Measurements from ENCODE around the gene VEGFD.

The VEGFD gene, protein sequence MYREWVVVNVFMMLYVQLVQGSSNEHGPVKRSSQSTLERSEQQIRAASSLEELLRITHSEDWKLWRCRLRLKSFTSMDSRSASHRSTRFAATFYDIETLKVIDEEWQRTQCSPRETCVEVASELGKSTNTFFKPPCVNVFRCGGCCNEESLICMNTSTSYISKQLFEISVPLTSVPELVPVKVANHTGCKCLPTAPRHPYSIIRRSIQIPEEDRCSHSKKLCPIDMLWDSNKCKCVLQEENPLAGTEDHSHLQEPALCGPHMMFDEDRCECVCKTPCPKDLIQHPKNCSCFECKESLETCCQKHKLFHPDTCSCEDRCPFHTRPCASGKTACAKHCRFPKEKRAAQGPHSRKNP

DNA sequence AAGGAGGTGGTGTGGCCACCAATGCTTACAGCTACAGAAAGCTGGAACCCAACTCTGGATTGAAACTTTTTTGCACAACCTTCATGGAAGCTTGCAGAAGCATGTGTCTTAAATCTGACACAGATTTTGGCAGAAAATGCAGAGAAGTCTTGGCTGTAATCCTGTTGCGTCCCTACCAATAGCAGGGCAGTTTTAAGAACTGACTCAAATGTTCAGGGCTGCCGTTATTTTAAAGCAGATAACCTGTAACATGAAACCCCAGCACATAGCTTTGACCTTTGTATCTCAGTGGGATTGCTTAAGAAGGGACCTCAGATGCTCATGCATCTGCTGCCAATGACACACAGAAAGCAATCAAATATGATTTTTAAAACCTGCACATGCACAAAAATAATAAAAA, at the start of gene VEGFD:
TSS of gene VEGFD (minus strand) at position 110 of the 400 bp plus-strand sequence. CDS start 467 bp downstream, outside the sequence.
- DNase-seq = no peak

DNA sequence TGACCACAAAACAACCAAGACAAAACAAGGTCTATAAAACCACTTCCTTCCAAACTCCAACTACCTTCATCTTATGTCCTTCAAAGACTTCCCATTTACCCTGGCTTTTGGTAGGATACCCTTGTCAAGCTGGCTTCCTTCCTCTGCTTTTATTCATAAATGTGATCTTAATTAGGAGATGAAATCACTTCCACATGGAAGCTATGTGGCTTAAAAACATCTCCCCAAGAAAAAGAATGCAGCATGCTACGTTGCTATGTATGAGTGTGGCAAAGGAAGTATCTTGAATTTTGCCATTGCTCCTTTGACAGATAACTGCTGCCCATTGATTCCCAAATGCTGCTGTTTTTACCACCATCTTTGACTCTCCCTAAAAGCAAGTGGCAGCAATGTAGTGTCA, 46.4 kb upstream of the VEGFD start:
- no peak for DNase-seq

DNA sequence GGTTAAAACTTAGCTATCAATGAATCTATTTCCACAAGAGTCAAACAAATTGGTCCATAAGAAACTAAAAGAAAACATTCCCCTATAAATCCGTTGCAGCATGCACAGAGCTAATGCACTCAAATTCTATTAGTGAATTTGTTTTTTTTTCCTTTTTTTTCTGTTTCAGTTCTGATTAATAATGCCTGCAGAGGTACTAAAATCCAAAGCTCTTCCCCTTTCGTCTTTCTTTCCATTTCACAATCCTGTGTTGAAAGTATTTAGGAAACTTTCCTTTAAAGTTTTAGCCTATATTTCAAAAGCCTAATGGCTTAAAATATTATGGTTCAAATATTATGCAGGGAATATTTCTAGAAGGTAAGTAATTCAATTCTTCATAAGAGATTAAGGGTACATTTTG, 45.9 kb upstream of the VEGFD start:
- DNase-seq = no peak

DNA sequence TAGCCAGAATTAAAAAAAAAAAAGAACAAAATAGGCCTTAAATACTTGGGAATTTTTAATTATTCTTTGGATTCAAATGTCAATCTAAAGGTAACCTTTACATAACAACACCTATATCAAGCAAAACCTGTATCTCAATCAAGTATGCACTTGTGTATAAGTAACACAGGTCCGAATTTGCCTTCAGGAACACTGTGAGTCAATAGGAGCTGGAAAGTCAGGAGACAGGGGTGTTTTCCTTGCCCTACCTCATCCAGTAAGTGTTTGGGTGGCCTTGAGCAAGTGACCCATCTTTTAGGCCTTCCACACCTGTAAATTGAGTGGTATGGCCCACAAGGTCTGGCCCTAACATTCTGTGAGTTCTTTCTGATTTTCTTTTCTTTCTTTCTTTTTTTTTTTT, 40.8 kb upstream of the VEGFD start:
- DNase-seq = no peak

DNA sequence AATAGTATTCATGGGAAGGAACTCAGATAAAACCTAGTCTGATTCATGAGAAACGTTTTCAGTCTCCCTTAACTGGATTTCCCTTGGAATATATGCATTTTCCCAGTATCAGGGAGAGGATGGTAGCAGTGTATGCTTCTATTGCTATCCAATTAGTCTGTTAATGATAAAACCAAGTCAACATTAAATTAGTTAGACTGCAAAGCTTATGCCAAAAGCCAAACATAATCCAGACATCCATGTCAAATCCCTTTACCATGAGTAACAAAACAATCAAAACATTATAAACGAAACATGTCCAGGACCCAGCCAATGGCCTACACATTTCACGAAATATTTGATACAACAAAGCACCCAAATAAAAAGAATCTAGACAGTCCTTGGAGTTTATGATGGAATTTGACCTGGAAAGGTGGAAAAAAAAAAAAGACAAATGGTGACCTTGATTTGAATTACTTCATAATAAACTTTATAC, 34.5 kb upstream of the VEGFD start:
- DNase-seq = no peak

DNA sequence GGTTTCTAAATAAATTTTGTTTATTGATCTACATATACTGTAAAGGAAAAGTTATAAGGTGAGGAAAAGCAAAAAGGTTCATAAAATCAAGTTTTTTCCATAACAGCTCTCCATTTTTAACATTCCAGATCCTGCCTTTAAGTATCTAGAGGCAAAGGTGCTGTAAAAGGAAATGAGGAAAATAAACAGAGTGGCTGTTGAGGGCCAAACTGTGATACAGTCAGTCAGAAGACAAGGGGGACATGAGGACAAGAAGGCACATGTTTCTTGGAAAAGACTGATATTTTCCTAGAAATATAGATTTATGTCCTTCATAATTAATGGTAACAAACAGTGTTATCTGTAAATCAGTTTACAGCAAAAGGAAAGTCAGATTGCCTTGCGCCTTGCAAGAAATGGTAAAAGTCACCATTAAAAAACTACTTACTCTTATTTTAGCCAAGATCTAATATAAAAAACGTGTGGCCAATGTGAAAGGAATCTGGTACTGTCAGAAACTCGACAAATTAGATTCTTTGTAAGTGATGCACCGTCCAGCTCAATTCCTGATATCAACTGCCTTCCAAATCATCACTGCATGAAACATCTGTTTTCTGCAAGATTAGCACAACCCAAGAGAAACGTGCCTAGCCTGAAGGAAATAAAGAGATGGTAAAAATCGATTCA, 34.0 kb upstream of the VEGFD start:
- no peak for DNase-seq

DNA sequence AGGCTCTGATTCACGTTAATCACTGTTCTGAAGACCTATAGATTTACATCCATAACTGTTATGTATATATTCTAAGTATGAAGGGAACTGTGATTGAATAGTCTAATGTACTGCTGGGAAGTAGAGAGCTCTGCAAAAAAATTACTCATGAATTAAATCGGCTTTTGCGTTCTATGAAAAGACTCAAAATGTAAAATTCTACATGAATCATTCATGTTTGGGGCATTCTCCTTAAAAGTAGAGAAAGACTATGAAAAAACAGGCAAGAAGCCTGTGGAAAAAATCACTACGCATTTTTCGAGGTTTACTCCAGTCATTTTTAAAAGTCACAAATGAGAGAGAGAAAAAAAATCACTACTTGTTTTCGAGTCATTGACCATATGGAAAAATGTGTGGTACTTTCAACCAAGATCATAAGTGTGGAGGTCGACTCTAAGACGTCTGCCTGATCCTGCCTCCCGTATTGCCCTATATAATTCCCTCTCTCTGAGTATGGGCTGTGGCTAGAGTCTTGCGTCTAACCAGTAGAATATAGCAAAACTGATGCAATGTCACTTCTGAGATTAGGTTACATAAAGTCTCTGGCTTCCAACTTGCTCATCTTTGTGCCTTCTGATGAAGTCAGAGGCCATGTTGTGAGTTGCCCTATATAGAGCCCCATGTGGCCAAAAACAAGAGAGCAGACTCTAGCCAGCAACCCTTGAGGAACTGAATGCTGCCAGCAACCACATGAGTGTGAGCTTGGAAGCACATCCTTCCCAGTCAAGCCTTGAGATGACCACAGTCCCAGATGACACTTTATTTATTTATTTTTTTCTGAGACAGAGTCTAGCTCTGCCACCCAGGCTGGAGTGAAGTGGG, 32.1 kb upstream of the VEGFD start:
- DNase-seq = no peak

DNA sequence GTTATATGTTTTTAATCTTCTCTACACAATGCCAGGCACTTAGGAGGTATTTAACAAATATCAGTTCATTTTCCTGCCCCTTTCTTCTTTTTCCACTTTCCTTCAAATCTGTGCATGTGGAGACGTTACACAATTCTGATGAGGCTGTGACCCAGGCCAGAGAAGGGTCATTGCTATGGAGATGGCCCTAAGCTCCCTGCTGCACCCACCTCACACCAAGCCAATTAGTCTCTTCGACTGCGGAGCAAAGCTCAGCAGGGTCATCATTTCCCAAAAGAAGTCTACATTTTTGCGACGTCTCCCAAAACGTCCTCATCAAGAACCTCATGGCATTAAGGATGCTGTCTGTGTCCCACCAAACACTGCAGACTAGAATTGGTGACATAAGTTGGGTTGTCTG, 28.9 kb upstream of the VEGFD start:
- DNase-seq = peak; percentile 26

DNA sequence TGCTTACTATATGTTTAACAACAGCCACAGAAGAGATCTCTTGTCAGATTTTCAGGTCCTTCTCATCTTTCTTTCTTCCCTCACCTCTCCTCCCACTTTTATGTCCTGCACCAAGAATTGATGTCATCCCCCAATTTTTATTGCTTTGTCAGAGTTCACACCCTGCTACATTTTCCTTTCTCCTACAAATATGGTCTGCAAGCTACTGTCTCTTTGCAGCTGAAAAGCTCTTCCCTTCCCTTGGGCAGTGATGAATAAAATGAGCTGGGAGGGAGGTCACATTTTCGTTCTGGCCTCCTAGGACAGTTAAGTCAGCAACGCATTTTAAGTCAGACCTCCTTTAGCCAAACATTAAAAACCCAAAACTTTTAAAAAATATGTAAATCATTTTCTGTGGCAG, 26.7 kb upstream of the VEGFD start:
- DNase-seq = no peak

DNA sequence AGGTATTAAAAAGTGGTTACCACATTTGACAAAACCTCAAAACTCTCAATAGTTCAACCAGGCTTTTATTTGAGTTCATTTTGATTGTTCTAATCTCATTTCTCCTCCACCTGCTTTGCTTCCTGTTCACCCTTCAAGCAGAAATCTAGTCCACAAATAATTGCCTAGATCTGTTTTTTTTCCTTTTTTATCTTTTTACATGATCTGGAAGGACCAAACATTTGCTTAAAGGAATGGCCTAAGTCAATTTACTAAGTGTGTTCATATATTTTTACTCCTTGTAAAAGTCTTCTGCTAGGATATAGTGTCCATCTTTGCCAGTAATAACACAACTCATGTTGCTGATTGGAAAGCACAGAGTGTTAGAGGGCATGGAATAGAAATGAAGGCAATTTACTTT, 26.2 kb upstream of the VEGFD start:
- DNase-seq = no peak

DNA sequence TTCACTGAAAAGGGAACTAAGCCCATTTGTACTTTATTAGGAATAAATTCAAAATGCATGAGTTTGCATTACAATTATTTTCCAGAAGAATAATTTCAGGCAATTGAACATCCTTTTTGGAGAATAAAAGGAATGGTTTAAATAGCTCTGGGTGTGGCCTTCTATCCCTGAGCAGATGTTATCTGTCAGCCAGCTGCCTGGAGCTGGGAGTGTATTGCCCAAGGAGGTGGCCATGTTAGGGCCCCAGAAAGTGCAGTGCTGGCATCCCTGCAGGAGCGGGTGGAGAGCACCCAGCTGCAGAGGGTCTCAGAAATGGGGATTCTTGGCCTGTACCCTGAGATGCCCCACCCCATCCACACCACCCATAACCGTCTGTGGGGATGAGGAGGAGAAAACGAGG, 21.6 kb upstream of the VEGFD start:
- no peak for DNase-seq

DNA sequence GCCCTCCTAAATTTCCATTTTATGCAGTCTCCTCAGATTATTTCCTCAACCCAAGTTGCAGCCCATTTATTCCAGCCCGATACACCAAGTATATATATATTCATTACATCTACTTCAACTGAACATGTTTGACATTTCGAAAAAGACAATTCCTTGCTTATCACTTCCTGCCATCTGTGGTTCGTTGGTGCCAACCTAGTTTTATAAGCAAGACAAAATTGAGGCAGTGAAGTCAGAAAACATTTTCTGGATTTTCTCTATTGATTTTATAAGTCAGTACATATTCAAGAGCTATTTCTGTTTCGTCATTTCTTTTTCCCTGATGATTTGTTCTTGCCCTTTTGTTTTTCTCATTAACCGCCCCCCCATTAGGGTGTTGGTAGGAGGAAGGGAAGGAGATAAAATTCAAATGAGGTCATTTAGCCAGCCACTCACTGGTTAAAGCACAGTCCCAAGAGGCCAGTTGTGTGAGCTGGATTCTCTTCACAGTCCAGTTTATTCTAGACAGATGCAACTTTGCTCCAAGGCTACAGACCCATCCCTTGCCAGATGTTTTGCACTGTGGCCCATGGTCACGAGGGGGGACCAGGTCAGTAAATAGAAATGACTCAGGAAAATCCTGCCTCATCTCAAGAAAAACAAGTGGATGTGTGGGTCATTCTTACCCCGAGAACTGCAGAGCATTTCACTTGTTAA, 20.3 kb upstream of the VEGFD start:
- DNase-seq = no peak

DNA sequence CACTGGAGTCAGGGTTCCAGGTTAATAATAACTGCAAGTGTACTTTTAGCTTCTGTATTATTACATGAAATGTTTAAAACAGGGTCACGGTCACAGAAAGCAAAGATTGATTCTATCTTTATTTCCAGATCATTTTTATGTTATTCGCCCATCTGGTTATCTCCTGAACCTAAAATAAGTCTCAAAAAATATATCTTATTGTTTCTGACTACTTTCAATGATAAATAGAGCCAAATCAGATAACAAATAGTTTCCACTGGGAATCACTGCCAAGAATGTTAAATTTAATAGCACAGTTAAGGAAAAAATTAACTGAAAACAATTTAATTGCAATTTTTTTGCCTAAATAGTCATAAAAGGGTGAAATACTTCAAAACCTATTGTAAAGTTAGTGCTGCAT, 17.2 kb upstream of the VEGFD start:
- no peak for DNase-seq

DNA sequence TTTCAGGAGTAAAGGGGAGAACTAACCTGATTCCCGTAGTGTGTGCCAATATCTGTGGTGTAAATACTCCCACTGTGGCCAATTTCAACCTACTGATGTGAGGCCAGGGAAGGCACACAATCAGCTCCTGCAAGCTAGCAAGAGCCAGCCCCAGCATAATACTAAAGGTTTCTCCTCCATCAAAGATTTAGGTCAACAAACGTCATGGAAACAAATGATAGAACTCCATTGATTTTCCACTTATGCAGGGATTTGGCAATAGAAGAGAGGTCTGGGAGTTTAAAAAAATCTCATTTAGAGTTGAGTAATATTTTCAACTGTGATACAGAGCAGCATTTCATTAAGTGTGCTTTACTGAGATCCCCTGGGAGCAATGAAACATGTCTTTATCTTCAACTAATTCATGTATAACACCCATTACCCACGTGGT, 15.8 kb upstream of the VEGFD start:
- no peak for DNase-seq

DNA sequence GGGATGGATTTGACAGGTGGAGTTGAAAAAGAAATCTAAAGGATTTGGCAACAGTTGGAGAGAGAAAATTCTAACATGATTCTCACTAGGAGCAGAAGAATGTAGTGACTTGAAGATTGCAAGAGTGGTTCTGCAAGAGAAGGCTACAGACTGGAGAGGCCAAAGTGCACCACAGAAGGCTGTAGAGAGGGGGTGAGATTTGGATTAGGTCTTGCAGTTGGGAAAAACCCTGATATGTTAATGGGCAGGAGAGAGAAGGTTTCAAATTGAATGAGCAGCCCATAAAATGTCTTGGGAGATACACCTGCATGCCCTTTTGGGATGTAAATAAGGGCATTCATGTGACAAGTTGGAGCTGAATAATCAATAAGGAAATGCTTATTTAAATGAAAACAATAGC, 14.7 kb upstream of the VEGFD start:
- DNase-seq = no peak

DNA sequence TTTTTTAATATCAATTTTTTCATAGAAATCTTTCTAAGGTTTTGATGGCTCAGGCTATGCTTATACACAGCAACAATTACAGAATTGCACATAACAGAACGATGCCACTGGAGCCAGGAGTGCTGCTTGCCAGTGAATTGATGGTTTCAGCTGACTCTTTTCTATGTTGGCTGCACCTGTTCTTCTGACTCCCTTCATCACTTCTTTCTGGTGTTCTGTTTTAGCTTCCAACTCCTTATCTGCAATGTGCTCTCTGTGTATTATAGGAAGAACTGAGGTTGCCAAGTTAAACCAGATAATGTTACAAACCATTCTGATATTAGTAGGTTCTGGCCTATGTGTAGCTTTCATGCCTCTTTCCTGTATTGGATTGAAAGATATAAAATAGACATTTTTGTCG, 11.6 kb upstream of the VEGFD start:
- no peak for DNase-seq

DNA sequence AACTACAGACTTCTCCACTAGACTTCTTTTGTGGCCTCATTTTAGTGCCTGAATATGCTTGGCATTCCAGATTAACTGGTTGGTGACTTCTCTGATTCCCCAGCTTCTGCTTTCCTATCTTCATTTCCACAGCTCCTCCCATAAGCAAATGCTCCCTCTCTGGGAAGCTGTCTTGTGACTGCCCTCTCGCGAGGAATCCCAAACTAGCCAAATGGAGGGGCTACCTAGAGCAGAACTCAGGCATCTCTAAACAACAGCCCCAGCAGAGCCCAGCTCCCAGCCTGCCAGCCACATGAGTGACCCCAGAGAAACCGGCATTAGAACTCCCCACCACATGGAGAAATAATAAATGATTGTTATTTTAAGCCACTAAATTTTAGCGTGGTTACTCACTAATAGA, 7.6 kb upstream of the VEGFD start:
- no peak for DNase-seq

DNA sequence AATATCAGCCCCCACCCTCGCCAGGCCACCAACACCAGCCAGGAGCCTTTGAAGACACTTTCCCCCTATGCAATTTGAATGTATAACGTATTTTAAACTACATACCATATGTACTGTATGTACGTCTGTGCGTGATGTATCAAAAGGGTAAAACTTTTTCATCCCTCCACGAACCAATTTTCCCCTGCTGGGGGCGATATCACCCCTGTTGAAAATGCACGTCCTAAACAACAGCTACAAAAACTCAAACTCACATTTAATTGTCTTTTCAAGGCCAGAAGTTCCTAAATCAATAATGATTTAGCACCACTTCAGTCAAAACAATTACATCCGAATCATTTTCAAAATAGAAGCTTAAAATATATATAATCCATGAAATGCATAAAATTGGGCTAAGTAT, 1.4 kb downstream of the VEGFD start:
- DNase-seq = no peak

DNA sequence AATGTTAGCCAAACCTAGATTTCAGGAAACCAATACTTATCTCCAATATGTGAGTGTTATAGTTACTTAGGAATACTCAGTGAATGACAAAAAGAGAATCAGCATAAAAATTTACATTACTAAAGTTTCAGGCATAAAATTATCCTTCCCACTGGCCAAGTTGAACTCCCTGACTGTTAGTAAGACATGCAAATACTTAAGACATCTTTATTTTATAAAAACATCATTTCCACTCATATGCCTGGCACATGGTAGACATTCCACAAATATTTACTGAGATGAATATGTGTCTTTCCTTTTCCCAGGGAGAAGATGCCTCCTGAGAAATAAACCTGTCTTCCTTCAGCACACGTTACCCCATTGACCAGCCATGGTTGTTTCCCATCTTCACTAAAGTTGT, 7.3 kb downstream of the VEGFD start:
- DNase-seq = no peak

DNA sequence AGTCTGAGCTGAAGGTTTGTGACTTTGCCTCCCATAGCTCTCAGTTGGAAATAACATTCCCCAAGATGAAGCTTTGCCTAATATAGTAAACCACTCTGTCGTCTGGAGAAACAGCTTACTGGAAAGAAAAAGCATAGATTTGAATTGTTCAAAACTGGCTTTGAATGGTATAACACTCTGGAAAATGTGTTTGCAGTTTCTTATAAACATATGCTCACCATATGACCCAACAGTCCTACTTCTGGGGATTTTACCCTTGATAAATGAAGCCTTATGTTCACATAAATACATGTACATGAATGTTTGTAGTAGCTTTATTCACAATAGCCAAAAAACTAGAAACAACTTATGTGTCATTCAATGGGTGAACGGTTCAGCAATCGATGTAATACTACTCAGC, 10.2 kb downstream of the VEGFD start:
- DNase-seq = no peak

DNA sequence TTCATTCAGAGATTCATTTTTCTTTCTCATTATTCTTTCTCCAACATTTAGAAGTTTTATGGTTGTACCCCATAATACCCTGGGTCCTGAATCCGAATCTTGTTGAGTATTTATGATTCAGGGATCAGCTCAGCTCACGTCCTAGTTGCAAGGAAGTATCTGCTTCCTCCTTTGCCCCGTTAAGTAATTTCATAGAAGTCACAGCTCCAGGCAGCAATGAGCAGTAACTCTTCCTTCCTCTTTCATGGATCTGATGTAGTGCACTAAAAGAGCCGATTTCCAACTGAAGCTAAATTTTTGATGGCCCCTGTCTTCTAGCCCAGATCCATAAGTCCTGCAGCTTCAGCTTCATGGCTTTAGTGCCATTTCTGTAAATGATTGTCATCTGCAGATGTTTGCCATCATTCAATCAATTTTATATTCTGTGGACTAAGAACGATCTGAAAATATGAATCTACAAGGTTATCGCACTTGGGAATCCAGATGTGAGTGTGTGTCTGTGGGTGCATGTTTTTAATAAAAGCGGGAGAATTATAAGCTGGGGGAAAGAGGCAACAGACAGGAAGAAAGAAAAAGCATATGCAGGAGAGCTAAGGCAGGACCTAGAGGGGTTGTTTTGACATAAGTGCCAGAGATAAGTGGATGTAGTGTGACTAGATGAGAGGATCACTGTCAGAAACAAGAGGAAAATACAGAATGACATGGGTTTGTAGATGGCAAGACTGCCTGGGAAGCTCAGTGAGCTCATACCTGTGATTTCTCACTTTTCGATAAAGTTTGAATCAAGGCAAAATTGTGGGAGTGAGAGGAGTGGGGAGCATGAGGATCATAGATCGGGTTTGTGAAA, 17.5 kb downstream of the VEGFD start:
- DNase-seq = no peak

DNA sequence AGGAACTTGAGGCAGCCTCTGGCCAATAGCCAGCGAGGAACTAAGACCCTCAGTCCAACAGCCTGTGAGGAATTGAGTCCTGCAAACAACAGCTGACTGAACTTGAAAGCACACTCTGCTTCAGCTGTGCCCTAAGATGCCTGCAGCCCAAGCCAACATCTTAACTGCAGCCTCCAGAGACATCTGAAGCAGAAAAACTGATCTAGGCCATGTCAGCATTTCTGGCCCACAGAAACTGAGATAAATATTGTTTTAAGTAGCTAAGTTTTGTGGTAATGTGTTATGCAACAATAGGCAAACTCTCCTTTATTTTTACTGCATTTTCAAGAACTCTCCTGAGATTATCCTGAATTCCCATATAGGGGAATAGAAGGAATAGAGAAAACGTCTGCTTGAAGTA, 24.5 kb downstream of the VEGFD start:
- no peak for DNase-seq

Data from retina (tissue), 1 donor.